Stimulated activated CD8-positive, alpha-beta memory T cell treated with anti-CD3 and anti-CD28 coated beads, Interleukin-4, amount 100 ng/mL, for 48 hours (primary cell): ENCODE measurements around the gene MPRIP.
A peak's percentile ranks its signal among the peaks of the same experiment; 100 is the strongest.

Source experiments
- DNase-seq: peaks from one replicate; pipeline ENCODE4 v3.0.0-alpha.2; 2020

Gene MPRIP

DNA sequence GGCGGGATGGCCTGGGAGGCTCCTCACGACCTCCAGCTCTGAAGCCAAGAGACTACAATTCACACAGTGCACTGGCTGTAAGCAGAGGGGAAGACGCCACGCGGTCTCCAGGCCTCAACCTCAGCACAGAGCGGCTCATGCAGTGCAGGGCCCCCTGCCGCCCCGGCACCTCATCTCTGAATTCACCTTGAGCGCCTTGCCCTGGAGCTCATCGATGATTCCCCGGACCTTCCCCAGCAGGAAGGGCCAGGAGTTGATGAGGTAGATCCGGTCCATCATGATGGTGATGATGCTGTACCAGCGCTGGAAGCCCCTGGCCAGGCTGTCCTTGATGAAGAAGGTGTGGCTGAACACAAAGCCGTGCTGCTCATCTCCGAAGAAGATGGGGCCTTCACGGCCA, 181.5 kb downstream of the MPRIP start:
- no peak for DNase-seq

DNA sequence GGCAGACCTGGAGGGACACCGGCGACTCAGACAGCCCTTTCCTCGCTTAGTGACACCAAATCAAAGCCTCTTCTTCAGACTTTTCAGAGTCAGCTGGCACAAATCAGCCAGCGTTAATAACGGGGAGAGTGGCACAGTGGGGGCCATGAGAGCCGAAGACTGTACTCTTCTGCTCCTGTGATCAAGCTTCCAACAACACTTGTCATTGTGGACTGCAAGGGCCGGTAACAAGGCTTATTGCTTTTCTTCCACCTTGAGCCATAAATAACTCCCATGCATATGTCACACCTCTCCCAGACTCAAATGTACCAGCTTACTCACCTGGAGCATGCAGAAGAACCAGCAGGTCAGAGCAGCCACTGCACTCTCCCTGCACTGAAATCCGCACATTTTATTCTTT, 181.9 kb downstream of the MPRIP start:
- DNase-seq: no peak

DNA sequence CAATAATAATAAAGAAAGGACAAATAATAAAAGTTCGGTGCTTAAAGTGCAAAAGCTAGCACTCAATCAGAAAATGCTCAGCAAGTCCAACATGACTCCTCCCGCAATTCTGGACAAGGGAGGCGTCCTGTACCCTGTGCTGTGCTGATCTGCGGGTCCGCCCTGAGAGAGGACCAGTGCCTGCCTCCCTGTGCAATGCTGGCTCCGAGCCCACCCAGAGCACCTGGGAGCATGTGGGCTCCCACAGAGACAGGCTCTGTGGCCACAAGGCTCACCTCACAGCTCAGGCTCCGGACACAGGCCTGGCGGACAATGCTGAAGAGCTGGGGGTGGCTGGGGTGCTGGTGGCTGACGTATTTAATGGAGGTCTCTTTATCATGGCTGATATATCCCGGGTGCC, 183.6 kb downstream of the MPRIP start:
- no peak for DNase-seq

GRCh38 chr17:17226451-17227265, 184.4 kb downstream of the MPRIP start:
- no peak for DNase-seq

DNA sequence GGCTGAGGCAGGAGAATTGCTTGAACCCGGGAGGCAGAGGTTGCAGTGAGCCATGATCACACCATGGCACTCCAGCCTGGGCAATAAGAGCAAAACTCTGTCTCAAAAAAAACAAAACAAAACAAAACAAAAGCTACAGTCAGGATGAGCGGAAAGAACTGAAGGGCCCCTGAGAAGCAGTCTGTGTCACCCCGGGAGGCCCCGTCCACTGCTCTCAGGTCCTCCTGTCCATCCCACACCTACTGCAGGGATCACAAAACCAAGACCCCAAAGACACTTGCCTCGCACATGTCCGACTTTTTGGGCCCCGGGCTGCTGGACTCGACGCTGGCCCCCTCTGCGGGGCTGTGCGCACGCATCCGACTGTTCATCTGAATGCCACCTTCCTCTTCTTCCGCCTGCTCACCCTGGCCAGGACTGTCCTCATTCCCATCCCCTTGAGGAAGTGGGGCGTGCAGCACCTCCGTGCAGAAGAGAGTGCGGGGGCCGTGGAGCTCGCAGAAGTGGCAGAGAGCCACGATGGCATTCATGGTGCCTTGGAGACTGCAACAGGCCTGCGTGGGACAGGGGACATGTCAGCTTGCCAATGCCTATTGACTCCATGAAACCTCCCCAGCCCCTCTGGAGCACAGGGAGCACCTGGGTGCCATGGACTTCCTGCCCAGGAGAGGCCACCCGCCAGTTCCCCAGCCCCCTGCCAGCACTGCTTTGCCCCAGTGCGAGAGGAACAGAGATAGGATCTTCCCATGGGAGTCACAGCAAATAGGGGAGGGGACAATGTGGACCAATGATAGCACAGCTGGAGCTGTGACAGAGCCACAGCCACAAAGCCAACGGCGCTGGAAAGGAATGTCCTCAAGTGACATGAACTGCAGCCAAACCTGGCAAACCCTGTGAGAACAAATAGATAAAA, 185.6 kb downstream of the MPRIP start:
- DNase-seq: no peak

GRCh38 chr17:17228521-17229279, 186.4 kb downstream of the MPRIP start:
- DNase-seq: no peak

DNA sequence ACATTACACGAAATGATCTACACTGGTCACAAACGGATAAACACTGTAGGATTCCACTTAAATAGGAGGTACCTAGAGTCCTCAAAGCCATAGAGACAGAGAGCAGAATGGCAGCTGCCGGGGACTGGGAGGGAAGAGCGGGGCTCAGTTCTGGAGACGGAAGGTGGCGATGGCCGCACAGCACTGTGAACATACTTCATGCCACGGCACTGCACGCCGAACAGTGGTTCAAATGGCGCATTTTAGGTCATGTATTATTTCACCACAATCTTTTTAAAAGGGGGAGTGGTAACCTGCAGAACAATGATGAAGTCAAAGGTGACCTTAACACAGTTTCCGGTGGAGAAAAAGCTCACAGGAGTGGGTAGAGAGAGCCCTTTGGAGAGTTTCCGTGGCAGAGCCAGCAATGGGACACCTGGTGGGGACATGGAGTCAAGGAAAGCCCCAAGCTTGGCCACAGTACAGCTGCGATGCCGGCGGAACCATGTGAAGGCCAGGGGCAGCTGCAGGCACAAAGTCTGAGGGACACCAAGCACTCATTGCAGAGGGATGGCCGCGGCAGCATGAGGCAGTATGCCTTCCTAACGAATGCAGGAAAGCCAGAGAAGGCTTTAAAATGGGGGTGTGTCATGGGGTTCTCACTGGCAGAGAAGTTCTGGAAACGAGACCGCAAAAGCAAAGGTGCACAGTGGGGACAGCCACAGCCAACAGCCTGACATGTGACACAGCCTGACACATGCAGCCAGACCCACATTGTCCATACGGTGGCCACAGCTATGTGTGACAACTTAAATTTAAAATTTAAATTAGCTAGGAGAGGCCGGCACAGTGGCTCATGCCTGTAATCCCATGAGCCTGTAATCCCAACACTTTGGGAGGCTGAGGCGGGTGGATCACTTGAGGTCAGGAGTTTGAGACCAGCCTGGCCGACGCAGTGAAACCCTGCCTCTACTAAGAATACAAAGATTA, 187.4 kb downstream of the MPRIP start:
- no peak for DNase-seq

DNA sequence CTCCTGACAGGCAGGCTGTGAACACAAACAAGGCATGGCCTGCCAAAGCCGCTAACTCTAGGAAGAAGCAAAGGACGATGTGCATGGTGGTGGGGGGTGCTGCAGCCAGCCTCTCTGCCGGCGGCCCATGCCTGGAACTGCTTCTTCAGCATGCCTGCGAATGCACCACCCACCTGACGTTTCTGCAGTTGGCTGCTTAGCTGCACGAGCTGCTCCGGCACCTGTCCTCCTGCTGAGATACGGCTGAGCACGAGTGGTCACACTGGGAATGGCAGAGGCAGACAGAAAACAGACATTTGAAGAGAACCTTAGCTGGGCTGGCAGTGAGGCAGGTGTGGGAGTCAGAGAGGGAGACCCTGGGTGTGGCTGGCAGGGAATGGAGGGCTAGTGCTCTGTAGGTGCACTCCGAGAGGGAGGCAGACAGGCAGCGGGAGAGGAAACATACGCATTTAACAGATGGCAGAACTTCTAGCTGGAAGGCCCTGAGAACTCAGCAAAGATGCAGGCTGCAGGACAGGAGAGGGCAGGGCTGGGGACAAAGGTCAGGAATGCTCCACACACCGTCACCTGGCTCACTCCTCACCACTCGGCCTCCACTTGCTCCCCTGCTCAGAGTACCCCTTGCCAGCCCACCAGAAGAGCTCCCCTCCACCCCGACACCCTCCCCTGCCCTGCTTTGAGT, 189.5 kb downstream of the MPRIP start:
- DNase-seq: no peak

- no peak for DNase-seq
Measured at GRCh38 chr17:17232303-17232621, 190.0 kb downstream of the MPRIP start.

GRCh38 chr17:17235212-17236174, 193.2 kb downstream of the MPRIP start:
- no peak for DNase-seq

DNA sequence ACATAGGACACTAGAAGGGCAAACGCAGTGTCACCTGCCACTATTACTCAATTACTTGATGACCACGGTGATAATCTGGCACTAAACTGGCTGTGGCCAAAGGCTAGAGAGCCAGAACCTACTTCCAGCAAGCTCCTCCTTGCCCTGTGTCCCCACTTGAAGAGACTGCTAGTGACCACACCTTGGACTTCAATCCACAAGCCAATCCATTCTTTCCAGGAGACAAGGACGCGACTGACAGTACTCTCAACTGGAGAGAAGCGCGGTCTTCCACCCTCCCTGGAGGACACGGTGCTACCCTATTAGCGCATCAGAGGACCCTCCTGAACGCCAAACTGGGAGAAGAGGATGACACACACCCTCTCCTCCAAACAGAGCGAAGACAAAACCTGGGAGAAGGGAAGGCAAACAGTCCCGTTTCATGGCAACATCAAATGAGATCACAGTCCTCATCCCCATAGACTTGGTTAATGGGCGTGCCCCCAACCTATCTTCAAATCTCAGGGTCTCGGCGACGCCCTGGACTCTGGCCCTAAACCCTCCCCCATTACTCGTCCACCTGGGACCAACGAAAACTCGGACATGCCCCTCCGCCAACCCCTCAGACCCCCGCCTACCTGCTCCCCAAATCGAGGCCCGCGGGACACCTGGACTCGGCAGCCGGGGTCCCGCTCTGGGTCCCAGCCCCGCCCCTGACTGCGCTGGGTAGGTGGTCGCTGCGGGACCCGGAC, 194.2 kb downstream of the MPRIP start:
- DNase-seq: peak; percentile 32

GRCh38 chr17:17237026-17237799, 195.0 kb downstream of the MPRIP start, which contains the start of gene FLCN:
Gene FLCN, minus strand, starts transcription at chr17:17237168. Its CDS starts 9,031 bp downstream, at chr17:17228137.
- DNase-seq: peak; percentile 93

GRCh38 chr17:17239832-17240231, 197.6 kb downstream of the MPRIP start:
- no peak for DNase-seq

- no peak for DNase-seq
Measured at GRCh38 chr17:17241656-17242055, 199.4 kb downstream of the MPRIP start.

- no peak for DNase-seq
Measured at GRCh38 chr17:17242246-17242645, 200.0 kb downstream of the MPRIP start.
